ENCODE data around the gene STK11IP.

STK11IP gene

DNA sequence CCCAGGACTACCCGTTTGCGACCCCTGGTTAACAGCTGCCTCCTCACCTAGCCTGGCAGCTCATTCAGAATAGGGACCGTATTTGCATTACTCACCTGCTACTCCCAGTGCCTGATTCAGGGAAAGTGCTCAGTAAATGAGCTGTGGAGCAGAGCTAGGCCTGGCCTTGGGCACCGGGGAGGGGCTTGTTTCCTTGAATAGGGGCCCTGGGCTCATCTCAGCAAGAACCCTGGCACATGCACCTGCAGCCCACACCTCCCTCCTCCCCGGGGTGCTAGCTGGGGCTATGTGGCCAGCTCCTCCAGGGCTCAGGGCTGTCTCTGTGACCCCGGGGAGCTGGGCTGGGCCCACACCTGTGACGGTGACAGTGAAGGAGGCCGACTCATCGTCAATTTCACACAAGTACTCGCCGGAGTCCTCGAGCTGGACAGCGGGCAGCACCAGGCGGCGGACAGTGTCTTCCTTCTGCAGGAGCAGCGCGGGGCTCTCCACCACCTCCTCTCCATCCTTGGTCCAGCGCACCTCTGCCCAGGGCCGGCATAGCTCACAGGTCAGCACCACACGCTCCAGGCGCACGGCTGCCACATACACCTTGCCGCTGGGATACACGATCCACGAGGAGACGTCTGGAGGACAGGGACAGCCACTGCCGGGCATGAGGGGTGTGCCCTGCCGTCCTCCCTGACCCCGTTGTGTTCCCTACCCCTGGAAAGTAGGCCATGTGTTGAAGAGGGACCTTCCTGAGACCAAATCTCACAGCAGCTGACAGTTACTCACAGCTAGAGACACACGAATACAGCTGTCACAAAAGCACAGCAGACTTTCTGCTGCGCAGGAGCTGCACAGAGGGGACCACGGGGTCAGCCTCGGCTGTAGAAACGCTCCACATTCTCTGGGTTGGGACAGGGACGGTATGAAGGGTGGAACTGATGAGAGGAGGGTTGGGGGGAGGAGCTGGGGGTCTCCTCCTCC is 35.3 kb upstream of the STK11IP start:
- DNase-seq (ENCODE audit: low read depth), result no peak

DNA sequence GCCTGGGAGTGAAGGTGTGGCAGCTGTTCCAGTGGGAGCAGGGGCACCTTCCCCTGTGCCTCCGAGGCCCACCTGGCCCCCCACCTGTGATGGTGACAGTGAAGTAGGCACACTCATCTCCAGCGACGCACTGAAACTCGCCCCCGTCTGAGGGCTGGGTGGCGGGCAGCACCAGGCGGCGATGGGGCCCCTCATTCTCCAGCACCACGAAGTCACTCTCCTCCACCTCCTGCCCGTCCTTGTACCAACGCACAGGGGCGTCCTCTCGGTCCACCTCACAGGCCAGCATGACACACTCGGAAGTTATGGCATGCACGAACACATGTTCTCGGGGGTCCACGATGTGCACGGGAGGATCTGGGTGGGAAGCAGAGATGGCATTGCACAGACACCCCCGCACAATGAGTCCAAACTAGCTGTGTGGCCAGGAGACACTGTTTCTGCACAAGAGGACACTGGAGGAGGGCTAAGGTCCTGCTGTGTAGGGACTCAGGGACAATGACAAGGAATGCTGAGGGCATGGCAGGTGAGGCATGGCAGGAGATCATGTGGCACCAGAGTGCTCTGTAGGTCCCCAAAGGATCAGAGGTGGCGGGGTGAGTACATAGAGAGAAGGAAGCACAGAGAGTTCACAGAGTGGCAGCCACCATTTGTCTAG is 34.3 kb upstream of the STK11IP start:
- DNase-seq (ENCODE audit: low read depth), result no peak

DNA sequence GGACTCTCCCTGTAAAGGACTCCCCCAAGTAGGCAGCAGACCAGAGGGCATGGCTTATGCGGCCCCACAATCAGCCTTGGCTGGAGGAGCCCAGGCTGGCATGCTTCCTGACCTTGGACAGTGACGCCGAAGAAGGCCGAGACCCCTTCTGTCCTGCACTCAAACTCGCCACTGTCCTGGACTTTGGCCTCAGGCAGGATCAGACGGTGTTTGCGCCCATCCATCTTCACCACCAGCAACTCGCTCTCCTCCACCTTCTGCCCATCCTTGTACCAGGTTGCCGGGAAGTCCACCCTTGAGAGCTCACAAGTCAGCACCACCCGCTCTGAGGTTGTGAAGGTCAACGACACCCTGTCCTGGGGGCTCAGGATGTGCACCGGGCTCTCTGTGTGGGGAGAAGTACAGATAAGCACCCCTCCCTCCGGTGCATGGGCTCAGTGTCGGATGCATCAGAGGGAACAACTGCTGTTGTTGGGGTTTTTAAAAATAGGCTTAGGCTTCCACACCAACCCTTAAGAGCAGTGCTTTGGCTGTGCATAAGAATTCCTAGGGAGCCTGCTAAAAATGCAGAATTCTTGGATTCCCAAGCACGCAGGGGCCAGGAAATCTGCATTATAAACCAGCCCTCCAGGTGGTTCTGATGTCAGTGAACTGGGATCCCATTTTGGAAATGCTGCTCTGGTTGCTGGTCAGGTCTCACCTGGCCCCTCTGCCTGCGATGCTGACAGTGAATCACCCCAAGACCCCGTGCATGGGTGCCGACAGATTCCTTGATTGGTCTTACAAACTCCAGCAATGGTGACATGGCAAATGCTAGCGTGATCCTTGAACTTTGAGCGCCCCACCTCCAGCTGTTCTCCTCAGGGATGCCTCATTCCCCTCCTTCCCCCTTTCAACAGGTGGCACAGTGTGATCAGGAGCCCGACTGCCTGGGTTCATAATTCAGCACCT is 32.3 kb upstream of the STK11IP start:
- DNase-seq (ENCODE audit: low read depth), result no peak

DNA sequence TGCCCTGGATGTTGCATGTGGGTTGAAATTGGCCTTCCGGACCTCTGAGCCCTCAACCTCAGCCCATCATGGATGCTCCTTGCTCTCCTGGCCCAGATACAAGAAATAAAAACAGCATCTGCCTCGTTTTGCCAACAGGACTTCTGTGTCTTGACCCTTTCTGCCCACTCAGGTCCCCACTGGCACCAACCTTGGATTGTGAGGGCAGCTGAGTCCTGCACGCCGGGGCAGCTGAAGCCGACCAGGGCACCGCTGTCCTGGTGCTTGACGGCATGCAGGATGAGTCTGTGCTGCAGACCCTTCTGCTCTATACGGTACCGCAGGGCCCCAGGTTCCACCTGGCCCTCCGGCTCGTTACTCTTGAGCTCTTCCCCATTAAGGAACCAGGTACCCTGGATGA is 31.0 kb upstream of the STK11IP start:
- DNase-seq (ENCODE audit: low read depth), result no peak

DNA sequence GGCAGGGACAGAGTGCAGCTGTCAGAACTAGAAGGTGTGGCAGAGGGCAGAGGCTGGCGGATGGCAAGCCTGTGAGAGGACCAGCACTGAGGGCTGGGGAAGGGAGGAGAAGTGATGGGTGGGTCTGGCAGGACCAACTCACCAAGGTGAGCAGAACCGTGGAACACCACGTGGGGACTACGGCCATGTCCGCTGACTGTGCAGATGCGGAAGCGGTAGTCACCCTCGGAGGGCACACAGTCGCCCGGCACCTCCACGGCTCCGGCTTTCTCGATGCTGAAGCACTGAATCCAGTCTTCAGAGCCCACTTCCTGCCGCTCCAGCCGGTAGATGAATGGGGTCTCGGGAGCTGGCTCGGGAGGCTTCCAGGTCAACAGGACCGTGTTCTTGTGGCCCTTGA is 30.5 kb upstream of the STK11IP start:
- DNase-seq (ENCODE audit: low read depth), result no peak

DNA sequence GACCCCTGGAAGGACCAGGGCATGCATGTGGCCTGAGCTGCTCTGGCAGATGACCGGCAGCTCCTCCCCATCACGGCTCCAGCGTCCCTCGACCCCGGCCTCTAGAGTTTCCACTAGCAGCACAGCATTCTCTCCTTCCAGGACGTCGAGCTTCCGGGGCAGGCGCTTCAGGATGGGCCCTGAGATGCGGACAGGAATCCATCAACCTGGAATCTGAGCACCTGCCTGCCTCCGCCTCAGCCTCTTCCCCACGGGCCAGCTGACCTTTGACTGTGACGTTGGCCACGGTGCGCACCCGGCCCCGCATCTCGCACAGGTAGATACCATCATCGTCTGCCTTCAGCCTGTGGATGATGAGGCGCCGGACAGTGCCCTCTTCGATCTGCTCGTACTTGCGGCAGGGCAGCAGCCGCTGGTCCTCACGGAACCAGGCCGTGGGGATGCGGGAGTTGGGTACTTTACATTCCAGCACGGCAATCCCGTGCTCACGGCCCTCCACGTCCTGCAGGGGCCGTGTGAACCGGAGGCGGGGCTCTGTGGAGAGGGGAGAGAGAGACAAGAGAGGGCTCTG is 29.8 kb upstream of the STK11IP start:
- DNase-seq (ENCODE audit: low read depth), result no peak

DNA sequence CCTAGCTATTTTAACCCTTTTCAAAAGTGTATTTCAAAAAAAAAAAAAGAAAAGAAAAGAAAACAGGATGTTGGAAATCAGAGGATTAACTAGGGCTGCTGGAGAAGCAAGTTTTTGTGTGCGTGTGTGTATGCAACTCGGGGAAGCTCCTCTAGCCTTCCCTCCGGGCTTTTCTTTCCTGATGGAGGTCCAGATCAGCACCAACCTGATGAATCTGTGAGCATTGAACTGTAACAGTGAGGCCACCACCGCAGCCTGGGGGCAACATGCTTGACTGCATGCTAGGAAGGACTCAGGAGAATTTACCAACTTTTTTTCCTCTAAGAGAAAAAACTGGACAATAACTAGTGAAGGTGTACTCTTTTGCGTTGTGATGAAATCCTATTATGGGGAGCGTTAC is 28.6 kb upstream of the STK11IP start:
- DNase-seq (ENCODE audit: low read depth), result no peak

DNA sequence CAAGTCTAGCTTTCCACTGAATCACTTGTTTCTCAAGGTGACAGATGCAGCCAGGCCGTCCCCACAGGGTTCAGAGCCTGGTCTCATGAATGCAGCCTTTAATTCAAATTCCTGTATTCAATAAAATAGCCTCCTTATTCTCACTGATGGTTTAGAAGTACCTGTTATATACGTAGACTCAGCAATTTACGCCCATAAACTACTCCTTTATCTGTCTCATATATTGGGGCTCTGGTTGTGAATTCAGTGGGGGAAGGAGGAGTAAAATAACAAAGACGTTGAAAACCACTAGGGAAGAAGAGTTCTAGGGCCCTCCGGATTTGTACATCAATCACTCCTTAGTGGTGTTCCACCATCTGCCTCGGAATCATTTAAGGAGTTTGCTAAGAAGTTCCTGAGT is 28.0 kb upstream of the STK11IP start:
- DNase-seq (ENCODE audit: low read depth), result no peak

DNA sequence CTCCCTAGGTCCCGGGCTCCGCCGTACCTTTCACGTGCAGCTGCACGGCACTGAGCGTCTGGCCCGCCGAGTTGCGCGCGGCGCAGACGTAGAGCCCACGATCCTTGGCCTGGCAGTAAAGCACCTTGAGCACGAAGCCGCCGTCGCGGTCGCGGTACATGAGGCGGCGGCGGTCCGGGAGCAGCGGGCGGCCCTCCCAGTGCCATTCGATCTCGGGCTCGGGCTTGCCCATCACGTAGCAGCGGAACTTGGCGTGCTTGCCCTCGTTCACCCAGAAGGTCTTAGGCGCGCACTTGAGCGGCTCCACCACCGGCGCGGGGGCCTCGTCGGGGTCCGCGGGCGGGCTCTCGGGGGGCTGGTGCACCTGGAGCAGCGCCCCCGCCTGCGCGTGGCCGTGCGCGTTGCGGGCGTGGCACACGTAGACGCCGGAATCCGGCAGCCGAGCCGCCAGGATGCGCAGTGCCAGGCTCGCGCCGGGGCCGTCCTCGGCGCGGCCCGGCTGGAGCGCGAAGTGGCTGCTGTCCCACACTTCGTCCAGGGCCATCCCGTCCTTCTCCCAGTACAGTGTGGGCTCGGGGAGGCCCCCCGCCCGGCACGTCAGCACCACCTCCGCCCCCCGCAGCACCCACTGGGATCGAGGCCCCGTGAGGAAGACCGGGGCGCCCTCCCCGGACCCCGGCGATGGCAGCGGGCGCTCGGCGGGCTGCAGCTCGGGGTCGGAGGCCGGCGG is 27.3 kb upstream of the STK11IP start:
- no peak for DNase-seq (ENCODE audit: low read depth)

DNA sequence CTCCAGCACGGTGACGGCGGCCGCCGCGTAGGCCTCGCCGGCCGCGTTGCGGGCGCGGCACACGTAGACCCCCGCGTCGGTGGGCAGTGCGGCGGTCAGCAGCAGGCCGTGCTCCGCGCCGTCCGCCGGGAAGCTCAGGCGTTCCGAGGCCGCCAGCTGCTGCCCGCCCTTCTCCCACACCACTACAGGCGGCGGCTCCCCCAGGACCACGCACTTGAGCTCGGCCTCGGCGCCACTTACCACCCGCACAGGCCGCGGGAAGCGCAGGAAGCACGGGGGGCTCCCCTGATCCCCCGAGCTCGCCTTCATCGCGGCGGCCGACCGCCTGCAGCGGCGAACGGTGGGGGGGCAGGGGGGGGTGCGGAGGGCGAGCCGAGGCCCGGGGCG is 26.7 kb upstream of the STK11IP start:
- DNase-seq (ENCODE audit: low read depth), result no peak

DNA sequence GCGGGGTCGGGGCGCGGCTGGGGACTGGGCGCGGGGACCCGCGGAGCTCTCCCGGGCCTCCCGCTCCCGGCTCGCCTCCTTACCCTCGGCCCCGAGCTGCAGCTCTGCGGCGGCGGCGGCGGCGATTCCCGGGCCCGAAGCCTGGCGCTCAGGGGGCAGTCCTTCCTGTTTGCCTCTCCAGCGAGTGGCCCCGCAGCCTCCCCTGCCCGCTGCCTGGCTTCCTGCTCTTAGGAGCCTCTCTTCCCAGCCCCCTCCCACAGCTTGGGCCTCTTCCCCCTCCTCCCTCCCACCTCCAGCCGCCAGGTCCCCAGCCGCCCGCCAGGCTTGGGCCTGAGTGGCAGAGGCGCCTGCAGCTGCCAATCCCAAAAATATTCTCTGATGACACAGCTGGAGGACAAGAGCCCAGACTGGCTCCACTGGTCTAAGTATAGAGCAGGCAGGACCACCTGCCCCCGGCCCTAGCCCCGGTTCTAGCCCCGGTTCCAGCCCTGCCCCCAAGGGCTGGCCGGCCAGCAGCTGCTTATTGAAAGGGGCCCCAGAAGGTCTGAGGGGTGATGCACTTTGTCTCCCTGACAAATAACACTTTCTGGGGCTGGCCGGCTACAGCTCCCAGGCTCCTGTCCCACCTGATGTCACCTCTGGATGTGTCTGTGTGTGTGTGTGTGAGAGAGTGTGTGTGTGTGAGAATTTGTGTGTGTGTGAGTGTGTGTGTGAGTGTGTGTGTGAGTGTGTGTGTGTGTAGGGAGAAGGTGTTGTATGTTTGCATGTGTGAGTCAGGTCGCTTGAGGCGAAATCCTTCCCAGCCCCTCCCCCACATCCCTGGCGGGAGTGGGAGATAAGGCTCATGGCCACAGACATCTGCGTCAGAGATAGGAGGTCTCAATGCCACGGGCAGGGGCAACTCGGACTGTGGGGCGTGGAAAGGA is 26.1 kb upstream of the STK11IP start, which contains the start of gene OBSL1:
OBSL1 (minus strand) TSS at position 229 of the 926 bp plus-strand sequence. CDS start 307 bp downstream, outside the sequence.
- DNase-seq (ENCODE audit: low read depth), result no peak

DNA sequence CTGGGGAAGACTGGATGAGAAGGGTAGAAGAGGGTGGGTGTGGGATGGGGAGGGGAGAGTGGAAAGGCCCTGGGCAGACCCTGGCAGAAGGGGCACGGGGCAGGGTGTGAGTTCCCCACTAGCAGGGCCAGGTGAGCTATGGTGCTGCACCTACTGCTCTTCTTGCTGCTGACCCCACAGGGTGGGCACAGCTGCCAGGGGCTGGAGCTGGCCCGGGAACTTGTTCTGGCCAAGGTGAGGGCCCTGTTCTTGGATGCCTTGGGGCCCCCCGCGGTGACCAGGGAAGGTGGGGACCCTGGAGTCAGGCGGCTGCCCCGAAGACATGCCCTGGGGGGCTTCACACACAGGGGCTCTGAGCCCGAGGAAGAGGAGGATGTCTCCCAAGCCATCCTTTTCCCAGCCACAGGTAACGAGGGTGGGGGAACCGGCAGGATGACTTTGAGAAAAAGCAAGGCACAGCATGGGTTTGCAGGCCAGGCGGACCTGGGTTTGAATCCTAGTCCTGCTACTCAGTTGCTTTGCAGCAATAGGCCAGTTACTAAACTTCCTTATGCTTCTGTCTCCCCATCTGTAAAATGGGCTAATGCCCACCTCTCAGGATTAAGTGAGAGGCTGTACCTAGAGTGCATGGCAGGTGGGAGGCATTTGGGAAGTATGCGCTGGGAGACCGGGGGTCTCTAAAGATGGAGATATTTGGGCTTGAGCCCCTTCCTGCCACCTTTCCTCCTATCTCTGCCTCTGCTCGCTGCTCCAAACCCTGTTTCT is 25.2 kb upstream of the STK11IP start, which contains the start of gene INHA:
INHA (plus strand) TSS at position 74 of the 765 bp plus-strand sequence; CDS start at position 139, 65 bp downstream.
- no peak for DNase-seq (ENCODE audit: low read depth)

DNA sequence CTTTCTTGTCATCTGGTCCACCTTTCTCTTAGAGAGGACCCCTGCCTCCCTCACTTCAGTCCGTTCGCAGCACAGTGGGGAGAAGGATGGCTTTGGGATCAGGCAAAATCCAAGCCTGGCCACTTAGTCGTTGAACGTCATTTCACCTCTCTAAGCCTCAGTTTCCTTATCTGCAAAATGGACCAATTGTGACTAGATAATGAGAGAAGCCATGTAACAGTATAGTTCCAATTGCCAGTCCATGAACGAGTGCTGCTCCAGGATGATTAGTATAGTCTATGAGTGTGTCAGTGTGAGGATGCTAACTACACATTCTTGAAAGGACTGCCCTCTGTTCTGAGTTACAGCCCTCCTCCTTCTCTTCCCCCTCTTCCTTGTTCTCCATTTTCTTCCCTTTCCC is 24.5 kb upstream of the STK11IP start:
- no peak for DNase-seq (ENCODE audit: low read depth)

DNA sequence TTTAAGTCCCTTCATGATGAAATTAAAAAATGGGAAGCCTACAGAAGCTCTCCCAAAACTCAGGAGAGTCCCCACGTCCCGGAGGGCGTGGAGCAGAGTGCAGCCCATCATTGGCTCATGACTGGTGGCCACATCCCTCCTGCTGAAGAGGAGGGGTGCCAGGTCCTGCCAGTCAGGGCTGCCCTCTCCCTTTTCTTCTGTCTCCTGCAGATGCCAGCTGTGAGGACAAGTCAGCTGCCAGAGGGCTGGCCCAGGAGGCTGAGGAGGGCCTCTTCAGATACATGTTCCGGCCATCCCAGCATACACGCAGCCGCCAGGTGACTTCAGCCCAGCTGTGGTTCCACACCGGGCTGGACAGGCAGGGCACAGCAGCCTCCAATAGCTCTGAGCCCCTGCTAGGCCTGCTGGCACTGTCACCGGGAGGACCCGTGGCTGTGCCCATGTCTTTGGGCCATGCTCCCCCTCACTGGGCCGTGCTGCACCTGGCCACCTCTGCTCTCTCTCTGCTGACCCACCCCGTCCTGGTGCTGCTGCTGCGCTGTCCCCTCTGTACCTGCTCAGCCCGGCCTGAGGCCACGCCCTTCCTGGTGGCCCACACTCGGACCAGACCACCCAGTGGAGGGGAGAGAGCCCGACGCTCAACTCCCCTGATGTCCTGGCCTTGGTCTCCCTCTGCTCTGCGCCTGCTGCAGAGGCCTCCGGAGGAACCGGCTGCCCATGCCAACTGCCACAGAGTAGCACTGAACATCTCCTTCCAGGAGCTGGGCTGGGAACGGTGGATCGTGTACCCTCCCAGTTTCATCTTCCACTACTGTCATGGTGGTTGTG is 23.0 kb upstream of the STK11IP start:
- no peak for DNase-seq (ENCODE audit: low read depth)

DNA sequence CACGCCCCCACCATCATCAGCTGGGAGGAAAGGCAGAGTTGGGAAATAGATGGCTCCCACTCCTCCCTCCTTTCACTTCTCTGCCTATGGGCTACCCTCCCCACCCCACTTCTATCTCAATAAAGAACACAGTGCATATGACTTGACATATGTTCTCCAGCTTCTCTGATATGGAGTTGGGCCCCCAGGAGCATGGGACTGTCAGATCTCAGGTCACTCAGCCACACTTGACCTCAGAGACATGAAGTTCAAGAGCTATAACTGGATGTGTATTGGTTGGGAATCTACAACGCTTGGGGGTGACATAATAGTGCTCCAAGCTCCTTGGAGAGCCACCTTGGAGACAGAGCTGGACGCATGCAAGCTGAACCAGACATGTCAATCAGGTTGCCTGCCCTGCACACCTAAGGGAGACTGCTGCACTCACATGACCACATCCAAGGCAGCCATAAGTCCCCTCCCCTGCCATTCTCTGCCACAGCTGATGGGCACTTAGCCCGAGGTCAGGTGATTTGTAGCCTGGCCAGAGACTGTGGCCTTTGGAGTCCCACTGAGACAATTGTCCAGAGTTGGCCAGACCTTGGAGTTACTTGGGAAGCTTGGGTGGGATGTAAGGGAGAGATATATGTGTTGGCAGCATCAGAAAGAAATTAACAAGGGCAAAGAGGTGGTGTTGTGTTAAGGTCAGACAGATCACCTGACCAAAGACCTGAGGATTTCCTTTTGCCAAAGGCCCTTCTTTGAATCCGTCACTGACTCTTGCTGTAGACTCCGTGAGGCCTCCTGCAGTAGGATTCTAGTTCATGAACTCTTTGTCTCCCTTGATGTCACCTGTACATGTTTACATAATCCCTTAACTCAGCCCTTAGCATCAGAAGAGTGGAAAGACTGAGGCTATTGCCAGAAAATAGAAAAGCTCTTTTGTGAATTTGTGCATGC is 21.8 kb upstream of the STK11IP start:
- DNase-seq (ENCODE audit: low read depth), result no peak

DNA sequence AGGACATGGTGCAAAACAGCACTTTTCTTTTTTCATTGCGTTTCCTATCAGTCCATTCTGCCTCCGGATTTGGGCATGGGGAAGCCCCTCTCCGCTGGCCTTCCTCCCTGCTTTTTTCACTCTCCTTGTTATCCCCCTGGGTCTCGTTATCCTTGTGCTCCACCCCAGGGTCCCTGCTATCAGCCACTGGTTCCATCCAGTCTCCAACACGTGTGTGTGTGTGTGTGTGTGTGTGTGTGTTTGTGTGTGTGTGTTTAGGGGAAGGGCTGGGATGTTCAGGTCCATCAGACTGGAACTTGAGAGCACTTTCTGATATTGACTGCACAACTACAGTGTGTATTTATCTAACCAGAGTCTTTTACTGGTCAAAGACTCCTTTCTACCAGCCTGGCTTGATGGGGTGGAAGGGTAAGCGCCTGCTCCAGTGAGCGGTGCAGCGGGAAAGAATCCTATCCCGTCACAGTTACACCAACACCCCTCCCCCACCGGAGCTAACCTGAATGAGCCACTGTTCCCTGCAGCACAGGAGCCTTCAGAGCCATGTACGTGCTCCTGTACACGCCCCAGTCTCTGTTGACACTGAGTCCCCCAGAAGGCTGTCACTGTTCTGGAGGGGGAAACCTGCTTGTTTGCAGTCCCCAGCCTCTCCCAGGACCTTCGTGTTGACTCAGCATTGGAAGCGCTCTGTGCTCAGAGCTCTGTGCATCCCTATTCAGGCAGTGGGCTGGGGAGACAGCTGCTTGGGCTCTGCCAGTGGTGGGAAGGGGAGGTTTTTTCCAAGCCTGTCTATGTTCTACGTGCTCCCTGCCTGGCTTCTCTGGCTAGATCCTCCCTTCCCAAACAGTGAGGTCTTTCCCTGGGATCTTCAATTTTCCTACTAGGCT is 20.9 kb upstream of the STK11IP start:
- DNase-seq (ENCODE audit: low read depth), result no peak

All from GM04503 (cell line).